HG03280 (cell line): ENCODE measurements around the gene PSMD11.
"Not testable (repeated sequence)": the region's sequence is repeated elsewhere in the genome, so short reads cannot be mapped to it uniquely, and the experiment has no call there.

Experiments used
- ATAC-seq: cut with Tn5 transposase; IDR thresholded peaks from one replicate; pipeline ENCODE4 v1.9.1; 2021; ENCODE audit warnings: mild to moderate bottlenecking, moderate library complexity; ENCODE audit not compliant: unreplicated experiment

The PSMD11 gene

DNA sequence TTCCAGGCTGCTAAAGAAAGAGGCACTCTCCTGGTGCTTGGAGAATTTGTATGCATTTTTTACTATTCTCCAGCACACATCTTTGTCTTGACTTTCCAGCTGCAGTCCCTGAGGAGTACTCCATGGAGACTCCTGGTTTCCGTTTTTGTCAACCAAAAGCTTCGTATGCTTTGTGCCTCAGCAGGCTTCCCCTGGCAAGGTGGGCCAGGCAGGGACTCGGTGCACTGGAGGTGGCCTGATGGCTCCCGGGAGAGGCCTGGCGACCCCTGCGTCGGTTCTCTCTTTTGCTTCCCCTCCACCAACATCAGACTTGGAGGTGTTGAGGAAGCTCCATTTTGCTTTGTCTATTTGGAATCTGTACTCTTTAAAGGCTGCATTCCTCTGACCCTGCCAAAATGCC is 66.2 kb downstream of the PSMD11 start:
- ATAC-seq, result no peak

GRCh38 chr17:32512328-32512727 is 68.0 kb downstream of the PSMD11 start:
- ATAC-seq, result no peak

GRCh38 chr17:32513579-32513978 is 69.3 kb downstream of the PSMD11 start:
- no peak for ATAC-seq

DNA sequence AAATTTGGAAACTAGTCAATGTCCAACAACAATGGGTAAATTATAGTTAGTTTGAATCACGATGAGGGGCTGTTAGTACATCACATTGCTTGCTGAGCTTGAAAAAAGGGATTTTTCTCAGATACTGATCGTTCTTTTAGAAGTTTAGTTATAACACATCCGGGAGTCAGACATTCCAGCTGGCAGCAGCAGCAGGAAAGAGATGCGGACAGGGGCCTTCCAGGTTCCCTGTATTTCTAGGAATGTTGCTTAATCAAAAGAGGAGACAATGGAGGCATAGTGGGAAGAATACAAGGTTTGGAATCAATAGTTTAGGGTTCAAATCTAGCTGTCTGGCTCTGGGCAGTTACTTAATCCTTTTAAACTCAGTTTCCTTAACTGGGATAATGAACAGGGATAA is 70.3 kb downstream of the PSMD11 start:
- no peak for ATAC-seq

DNA sequence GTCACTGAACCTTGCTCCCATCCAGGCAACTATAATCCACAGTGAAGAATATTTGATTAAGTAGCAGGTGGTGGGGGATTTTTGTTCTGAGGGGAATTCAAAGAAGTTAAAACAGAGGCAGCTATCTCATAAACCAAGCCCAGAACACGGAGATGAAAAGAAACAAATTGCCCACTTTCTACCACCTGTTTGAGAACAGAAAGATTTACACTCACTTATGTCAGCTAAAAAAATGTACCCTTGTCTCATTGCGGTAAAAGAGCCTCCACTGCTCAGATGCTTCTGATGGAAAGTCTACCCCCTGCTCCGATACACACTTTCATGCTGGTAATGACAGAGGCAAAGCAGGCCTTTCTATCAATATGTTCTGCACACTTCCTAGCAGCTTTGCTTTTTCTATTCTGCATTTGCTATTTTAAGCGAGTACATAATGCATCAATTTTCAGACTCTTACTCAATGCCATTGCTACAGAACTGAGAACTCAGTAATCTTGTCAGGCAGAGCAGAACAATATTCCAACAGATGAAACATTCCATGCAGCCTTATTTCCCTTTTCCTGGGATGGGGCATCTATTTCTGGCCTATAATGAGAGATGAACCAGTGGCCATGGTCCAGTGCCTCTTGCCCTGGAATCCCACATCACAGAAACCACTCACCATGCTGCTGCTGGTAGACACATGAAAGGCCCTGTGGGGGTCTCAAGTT is 71.5 kb downstream of the PSMD11 start:
- no peak for ATAC-seq

GRCh38 chr17:32516450-32516849 is 72.1 kb downstream of the PSMD11 start:
- ATAC-seq, result no peak

DNA sequence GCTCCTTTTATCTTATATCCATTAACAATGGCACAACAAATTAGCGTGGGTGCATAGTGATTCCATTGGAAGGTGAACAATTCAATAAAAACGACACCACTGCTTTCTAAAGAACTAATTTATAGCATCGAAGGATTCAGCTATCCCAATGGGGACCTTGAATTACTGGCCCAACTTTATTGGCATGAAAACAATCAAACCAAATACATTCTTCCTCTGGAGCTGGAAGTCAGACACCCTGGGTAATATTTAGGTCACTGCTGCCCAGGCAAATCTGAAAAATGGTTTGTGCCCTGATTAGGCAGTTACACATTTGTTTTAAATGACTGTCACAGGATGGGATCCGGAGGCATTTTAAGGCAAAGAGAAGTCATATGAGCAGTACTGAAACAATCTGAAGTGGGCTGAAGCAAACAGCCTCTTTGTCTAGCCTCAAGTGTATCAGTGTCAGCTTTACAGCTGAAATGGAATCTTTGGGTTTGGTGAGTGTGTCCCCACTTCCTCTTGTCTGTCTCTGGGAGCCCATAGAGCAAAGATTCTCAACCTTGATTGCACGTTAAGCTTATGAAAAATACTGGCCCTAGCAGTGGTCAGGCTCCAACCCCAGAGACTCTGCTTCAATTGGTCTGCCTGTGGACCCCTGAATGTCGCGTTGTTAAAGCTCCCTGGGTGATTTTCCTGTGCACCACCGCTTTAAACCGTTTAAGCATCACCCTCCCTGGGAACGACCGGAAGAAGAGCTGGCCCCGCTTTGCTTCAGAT is 72.8 kb downstream of the PSMD11 start:
- ATAC-seq, result no peak

GRCh38 chr17:32517982-32518381 is 73.7 kb downstream of the PSMD11 start:
- ATAC-seq, result no peak

DNA sequence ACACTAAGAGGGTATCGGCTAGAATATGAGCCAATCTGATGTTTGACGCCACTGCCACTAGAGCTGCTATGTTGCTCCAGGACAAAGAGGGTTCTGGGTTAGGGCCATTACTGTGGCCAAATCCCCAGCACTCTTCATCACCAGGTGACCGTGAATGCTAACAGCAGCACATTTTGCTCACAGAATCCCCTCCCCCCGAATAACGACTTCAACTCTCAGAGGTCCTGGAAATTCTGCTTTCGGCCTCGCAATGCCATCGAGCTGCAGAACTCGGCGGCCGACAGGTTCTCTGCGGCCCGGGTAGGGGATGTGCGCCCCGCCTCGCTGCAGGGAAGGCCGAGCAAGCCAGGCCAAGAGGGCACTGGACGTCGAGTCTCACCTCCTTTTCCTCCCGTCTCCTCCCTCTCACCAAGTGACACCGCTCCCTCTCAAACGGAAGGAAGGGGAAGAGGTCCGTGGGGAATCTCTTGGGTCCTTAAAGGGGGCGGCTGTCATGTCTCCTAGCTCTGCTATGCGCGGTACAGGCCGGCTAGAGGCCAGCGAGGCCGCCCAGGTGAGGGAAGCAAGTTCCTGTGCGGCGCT is 74.4 kb downstream of the PSMD11 start:
- no peak for ATAC-seq

DNA sequence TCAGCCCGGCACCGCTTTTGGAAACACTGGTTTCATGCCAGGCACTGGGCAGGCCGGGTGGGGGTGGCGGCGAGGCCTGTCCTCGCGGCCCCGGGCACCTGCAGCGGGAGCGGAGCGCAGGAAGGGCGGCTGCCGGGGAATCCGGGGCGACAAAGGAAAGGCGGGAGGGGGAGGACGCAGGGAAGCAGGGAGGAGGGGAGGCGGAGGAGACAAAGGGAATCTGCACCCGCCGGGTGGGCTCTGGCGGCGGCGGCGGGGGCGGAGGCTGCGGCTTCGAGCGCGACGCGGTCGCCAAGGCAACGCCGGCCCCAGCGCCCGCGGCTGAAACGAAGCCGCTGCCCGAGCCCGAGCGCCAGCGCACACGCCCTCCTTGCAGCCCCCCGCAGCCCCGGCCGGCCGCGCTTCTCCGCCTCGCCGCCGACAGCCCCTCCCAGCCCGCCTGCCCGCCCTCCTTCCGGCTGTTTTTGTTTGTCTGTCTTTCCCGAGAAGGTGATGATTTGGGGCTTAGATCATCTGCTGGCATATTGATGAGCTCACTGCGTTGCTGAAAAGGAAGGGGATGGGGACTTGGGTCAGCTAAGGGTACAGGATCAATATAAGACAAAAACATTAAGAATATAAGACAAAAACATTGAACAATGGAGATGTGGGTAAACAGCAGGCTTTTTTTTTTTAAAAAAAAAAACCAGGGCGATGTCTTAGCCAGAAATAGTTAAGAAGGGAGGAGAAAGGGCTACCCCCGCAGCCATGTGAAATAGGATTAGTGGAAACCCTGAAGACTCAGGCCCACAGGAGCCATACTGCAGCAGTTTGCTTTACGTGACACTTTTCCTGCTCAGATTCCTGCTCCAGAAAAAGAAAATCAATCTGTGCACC is 75.2 kb downstream of the PSMD11 start:
- no peak for ATAC-seq

DNA sequence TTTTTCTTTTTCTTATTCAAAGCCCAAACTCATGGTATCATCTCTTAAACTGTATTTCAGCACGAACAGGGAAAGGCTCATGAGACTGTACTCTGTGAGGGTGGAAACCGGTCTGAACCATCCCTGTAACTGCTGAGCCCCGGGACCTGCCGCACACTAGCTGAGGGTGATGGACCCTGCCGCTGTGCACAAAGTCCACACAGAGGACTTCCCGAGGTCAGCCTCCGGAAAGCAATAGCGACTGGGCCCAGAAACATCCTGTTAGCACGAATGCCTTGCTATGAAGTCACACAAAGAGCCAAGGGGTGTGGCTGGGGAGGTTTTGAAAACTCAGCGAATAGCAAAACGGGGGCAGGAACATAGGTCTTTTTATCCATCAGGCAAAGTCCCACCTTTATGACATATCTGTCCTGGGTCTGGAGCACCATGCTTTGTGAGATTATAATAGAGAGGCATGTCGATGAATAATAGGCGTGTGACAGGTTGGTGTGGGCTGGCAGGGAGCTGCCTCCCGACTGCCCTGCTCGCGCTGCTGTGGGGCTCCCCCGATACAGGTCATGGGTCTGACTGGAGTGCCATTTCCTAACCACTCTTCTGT is 75.9 kb downstream of the PSMD11 start:
- ATAC-seq, result no peak

- ATAC-seq, result no peak
Measured at GRCh38 chr17:32520737-32521404, 76.6 kb downstream of the PSMD11 start.

- ATAC-seq, result peak; percentile 44
Measured at GRCh38 chr17:32523017-32523680, 78.8 kb downstream of the PSMD11 start.

GRCh38 chr17:32523827-32524552 is 79.7 kb downstream of the PSMD11 start:
- ATAC-seq, result no peak

DNA sequence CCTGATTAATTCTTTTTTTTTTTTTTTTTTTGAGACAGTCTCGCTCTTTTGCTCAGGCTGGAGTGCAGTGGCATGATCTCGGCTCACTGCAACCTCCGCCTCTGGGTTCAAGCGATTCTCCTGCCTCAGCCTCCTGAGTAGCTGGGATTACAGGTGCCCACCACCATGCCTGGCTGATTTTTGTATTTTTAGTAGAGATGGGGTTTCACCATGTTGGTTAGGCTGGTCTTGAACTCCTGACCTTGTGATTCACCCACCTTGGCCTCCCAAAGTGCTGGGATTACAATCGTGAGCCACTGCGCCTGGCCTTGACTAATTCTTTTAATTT is 80.2 kb downstream of the PSMD11 start:
- ATAC-seq, result not testable (repeated sequence)

DNA sequence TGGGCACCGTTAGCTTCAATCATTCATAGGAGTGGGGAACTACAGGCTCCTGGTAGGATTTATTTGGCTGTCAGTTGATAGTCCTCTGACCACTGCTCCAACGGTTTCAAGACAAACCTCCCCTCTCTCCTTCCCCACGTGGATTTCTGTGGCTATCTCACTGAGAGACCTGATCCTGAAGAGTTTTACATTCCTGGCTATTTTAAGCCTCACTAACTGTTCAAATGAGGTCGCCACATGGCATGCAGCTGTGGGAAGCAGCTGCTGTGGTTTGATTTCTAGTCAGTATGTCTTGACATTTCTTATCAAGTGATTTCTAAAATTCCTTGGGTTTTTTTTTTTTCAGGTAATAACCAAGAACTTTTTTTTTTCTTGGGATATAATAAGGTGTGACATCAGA is 80.8 kb downstream of the PSMD11 start:
- no peak for ATAC-seq

DNA sequence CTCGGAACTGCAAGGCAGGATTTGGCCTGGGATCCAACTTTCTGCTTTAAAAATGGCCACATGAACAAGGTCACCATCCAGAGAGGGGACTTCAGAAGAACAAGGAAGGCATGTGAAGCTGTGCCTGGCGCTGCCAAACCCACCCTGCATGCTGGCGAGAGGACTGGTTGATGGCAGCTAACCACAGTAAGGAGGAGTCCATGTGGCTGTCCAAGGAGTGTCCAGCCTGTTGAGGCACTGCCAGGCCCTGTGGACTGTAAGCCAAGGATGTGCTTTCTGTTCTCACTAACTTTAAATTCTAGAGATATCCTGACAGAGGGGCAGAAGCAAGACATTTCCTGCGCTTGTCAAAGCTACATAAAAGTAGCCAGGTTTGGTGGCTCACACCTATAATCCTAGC is 82.8 kb downstream of the PSMD11 start:
- no peak for ATAC-seq

DNA sequence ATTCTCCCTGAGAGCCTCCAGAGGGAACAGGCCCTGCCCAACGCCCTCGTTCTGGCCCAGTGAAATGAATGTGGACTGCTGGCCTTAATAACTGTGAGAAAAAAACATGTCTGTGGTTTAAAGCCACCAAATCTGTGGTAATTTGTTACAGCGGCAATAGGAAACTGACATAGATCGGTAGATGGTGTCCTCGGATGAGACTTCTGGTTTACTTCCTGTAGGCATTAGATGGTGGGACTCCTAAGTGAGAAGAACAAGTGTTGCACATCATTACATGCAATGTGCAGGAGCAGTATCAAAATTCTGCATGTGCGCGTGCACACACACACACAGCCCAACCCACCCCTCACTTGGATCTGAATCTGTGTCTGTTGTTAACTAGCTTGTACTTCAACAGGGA is 84.5 kb downstream of the PSMD11 start:
- ATAC-seq, result no peak

DNA sequence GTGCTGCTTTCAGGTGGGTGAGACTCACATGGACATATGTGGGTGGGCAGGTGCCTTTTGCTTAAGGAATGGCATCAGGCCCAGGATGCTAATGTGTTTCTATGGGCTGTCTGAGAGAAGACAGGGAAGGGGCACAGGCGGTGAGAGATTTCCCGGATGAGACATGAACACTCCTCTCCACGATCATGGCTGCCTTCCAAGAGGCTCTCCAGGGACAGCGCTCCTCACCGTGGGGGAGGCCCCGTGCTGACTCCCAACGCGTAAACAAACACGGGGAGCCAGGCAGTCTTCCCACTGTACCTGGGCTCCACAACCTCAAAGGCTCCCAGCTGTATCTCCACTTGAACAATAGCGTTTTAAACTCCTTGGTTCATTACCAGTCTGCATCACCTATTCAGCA is 85.3 kb downstream of the PSMD11 start:
- ATAC-seq, result no peak
